Measurements from ENCODE around the gene BATF2. TPM values are rescaled to one million over a fixed set of nuclear protein-coding genes. Genes with fewer than 3 reads are reported as not detected.
A peak's percentile ranks its signal among the peaks of the same experiment; 100 is the strongest.

The BATF2 gene
- total and polyA plus RNA-seq, 9 of the 15 experiments (the other 6 are each of a cell fraction or from before 2014, with no cell fraction given) = 1.7 to 8.9 (median 6.4) TPM

DNA sequence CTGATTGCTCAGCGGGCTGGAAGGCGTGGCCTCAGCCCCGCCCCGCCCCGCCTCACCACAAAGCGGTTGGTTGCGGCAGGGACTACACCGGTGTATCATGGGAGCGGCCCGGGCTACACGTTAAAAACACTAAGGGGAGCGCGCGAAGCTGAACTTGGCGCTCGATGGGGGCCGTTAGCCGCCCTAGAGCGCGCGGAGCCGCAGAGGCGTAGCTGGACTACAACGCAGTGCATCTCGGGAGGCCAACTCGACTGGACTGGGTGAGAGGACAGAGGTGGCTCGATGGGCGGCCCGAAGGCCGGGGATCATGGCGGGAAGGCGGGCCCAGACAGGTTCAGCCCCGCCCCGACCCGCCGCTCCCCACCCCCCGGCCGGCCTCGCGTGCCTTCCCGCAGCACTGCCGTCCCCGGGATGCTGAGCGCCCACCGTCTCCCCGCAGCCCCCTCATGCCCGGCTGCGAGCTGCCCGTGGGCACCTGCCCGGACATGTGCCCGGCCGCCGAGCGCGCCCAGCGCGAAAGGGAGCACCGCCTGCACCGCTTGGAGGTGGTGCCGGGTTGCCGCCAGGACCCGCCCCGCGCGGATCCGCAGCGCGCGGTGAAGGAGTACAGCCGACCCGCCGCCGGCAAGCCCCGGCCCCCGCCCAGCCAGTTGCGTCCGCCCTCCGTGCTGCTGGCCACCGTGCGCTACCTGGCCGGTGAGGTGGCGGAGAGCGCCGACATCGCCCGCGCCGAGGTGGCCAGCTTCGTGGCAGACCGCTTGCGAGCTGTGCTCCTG is 44.3 kb upstream of the BATF2 start, which contains the start of gene SAC3D1 (continued):
- TF ChIP-seq, protein P1, sequence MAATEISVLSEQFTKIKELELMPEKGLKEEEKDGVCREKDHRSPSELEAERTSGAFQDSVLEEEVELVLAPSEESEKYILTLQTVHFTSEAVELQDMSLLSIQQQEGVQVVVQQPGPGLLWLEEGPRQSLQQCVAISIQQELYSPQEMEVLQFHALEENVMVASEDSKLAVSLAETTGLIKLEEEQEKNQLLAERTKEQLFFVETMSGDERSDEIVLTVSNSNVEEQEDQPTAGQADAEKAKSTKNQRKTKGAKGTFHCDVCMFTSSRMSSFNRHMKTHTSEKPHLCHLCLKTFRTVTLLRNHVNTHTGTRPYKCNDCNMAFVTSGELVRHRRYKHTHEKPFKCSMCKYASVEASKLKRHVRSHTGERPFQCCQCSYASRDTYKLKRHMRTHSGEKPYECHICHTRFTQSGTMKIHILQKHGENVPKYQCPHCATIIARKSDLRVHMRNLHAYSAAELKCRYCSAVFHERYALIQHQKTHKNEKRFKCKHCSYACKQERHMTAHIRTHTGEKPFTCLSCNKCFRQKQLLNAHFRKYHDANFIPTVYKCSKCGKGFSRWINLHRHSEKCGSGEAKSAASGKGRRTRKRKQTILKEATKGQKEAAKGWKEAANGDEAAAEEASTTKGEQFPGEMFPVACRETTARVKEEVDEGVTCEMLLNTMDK (IDR thresholded peaks at IDR 0.05; ENCODE audit: borderline replicate concordance, insufficient read depth, low read depth, low read length, poor library complexity, severe bottlenecking) = no peak
- TF ChIP-seq, protein P2, sequence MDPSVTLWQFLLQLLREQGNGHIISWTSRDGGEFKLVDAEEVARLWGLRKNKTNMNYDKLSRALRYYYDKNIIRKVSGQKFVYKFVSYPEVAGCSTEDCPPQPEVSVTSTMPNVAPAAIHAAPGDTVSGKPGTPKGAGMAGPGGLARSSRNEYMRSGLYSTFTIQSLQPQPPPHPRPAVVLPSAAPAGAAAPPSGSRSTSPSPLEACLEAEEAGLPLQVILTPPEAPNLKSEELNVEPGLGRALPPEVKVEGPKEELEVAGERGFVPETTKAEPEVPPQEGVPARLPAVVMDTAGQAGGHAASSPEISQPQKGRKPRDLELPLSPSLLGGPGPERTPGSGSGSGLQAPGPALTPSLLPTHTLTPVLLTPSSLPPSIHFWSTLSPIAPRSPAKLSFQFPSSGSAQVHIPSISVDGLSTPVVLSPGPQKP (CRISPR knock-in tag; IDR thresholded peaks at IDR 0.05) = no peak
- TF ChIP-seq ZNF134 (CRISPR knock-in tag; conservative IDR thresholded peaks at IDR 0.05) = no peak
- TF ChIP-seq TBL1XR1 (IDR thresholded peaks at IDR 0.05; ENCODE audit: low read length in 2 of 2) = no peak
- TF ChIP-seq, protein P3, sequence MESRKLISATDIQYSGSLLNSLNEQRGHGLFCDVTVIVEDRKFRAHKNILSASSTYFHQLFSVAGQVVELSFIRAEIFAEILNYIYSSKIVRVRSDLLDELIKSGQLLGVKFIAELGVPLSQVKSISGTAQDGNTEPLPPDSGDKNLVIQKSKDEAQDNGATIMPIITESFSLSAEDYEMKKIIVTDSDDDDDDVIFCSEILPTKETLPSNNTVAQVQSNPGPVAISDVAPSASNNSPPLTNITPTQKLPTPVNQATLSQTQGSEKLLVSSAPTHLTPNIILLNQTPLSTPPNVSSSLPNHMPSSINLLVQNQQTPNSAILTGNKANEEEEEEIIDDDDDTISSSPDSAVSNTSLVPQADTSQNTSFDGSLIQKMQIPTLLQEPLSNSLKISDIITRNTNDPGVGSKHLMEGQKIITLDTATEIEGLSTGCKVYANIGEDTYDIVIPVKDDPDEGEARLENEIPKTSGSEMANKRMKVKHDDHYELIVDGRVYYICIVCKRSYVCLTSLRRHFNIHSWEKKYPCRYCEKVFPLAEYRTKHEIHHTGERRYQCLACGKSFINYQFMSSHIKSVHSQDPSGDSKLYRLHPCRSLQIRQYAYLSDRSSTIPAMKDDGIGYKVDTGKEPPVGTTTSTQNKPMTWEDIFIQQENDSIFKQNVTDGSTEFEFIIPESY (CRISPR knock-in tag; IDR thresholded peaks at IDR 0.05) = peak; percentile 56
- no peak for TF ChIP-seq ZC3H8 (IDR thresholded peaks at IDR 0.05)
- TF ChIP-seq, protein P4, sequence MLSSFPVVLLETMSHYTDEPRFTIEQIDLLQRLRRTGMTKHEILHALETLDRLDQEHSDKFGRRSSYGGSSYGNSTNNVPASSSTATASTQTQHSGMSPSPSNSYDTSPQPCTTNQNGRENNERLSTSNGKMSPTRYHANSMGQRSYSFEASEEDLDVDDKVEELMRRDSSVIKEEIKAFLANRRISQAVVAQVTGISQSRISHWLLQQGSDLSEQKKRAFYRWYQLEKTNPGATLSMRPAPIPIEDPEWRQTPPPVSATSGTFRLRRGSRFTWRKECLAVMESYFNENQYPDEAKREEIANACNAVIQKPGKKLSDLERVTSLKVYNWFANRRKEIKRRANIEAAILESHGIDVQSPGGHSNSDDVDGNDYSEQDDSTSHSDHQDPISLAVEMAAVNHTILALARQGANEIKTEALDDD (IDR thresholded peaks at IDR 0.05) = no peak
- TF ChIP-seq, protein P5, sequence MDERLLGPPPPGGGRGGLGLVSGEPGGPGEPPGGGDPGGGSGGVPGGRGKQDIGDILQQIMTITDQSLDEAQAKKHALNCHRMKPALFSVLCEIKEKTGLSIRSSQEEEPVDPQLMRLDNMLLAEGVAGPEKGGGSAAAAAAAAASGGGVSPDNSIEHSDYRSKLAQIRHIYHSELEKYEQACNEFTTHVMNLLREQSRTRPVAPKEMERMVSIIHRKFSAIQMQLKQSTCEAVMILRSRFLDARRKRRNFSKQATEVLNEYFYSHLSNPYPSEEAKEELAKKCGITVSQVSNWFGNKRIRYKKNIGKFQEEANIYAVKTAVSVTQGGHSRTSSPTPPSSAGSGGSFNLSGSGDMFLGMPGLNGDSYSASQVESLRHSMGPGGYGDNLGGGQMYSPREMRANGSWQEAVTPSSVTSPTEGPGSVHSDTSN (CRISPR knock-in tag; IDR thresholded peaks at IDR 0.05; ENCODE audit: low read depth) = no peak
- TF ChIP-seq, protein P5 (tag; conservative IDR thresholded peaks at IDR 0.05; ENCODE audit: low read depth) = no peak
- peak; percentile 75 for TF ChIP-seq HCFC1 (IDR thresholded peaks at IDR 0.05; ENCODE audit: low read depth, low read length)
- TF ChIP-seq NELFE (IDR thresholded peaks at IDR 0.05; ENCODE audit: insufficient read depth, insufficient read length) = no peak
